ENCODE data around the gene ERRFI1.

The ERRFI1 gene

GRCh38 chr1:8014381-8014988 is 11.6 kb downstream of the ERRFI1 start:
- no peak for DNase-seq (ENCODE audit: low spot score)
- Histone ChIP-seq H3K4me3 (peak overlapping the region; percentile 55), H3K27ac (peak overlapping the region; percentile 56 to 81)
- no peak for TF ChIP-seq CTCF (IDR thresholded peaks at IDR 0.05)

GRCh38 chr1:8013800-8014199 is 12.3 kb downstream of the ERRFI1 start:
- H3K27ac ChIP-seq: peak overlapping the region in 1 of 2 donors; percentile 81
- no peak for DNase-seq (ENCODE audit: low spot score)
- no peak overlapping the region for H3K4me3 ChIP-seq
- no peak for TF ChIP-seq CTCF (IDR thresholded peaks at IDR 0.05)

DNA sequence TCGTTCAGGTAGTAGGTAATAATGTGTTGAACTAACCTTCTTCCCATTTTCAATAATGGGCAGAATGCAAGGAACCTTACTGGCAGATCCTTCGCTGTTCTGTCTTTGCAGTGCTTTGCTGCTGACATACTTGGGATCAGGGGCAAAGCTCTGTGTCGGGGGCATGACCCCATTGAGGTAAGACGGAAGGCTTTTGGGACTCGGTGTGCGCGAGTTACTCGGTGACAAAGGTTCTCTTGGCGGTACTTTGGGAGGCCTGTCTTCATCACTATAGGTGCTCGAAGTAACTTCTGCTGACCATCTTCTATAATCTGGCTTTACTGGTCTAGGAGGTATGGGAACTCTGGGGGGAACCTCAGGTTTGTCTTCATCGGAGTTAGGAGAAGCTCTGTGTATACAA is 12.7 kb downstream of the ERRFI1 start:
- H3K27ac ChIP-seq: peak overlapping the region in 1 of 2 donors; percentile 81
- no peak for TF ChIP-seq CTCF (IDR thresholded peaks at IDR 0.05)
- DNase-seq (ENCODE audit: low spot score): no peak
- H3K4me3 ChIP-seq: no peak overlapping the region

- H3K4me3 ChIP-seq: no peak overlapping the region
- TF ChIP-seq CTCF (IDR thresholded peaks at IDR 0.05): no peak
- DNase-seq (ENCODE audit: low spot score): no peak
These were observed 13.2 kb downstream of the ERRFI1 start for GRCh38 chr1:8012955-8013354.

DNA sequence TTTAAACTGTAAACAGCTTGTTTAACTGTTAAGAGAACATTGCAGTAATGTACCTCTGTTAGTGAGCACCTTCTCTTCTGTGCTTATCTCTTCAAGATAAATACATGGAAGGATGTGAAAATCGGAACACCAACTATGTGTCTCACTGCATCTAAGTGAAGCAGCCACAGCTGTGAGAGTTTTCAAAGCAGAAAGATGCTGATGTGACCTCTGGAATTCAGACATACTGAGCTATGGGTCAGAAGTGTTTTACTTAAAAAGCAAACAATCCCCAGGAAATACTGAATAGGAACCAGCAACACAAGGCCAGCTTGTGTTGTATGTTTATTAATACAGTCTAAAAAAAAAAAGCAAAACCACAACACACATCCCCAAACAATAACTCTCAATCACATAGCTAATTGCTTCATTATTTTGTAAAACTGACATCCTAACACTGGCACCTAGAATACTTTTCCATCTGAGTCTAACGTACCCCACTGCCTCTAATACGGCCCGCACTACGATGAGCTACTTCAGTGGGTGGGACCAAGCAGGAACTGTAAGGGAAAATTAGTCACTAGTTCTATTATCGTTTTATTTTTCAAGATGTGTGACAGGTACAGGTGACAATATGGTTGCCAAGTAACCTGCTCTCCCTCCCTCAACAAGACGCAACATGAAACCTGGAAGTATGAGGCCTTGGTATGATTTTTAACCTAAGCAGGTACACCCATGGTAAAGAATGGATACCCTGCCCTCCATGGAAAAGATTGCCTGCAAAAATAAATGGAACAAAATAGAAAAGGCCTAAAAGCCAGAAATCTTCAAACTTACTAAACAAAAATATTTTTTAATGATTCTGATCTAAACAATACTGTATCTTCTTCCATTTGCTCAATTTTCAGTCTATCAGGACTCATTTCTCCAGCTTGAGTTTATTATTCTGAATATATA is 13.9 kb downstream of the ERRFI1 start:
- H3K27ac ChIP-seq: no peak overlapping the region
- no peak overlapping the region for H3K4me3 ChIP-seq
- no peak for TF ChIP-seq CTCF (IDR thresholded peaks at IDR 0.05)
- DNase-seq (ENCODE audit: low spot score): no peak

More at GRCh38 chr1:8012955-8013354, 13.2 kb downstream of the ERRFI1 start:
- H3K27ac ChIP-seq: peak overlapping the region in 1 of 2 donors; percentile 81

DNA sequence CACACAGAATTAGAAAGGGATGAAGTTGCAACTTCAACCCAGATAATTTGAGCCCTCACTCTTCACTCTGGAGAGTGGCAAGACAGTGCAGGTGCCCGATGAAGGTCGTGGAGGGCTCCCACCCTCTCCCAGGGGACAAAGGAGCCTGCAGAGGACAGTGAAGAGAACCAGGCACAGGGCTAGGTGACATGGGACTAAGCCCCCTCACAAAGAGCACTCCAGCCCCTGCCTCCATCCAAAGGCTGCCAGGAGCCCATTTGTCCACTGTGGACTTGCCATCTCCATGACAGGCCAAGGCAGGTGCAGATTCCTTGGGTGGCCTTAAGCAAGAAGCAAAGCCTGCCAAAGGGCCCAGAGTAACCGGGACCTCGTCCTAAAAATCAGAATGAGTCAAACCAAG is 15.1 kb downstream of the ERRFI1 start:
- Histone ChIP-seq H3K4me3 (no peak overlapping the region), H3K27ac (peak overlapping the region in 1 of 2 donors; percentile 4)
- no peak for DNase-seq (ENCODE audit: low spot score)
- no peak for TF ChIP-seq CTCF (IDR thresholded peaks at IDR 0.05)
